Suprapubic skin (tissue), 4 donors: ENCODE data around the gene CDCA5. TPM values are rescaled to one million over a fixed set of nuclear protein-coding genes. Genes with fewer than 3 reads are reported as not detected.

ENCODE experiments used
- DNase-seq, 2 donors: peaks; one replicate each; pipeline ENCODE4 v3.0.0-alpha.2; 2019; ENCODE audit warnings: low spot score in 2 of 2
- H3K27ac ChIP-seq: fragments of 200-600 bp; sonication (generic); one replicate; pipeline ENCODE4 v1.5.1; 2019
- H3K27me3 ChIP-seq: fragments of 200-600 bp; sonication (generic); one replicate; pipeline ENCODE4 v1.5.1; 2019
- H3K36me3 ChIP-seq: fragments of 200-600 bp; sonication (generic); one replicate; pipeline ENCODE4 v1.5.1; 2019
- H3K4me1 ChIP-seq: fragments of 200-600 bp; sonication (generic); one replicate; pipeline ENCODE4 v1.5.1; 2019
- H3K4me3 ChIP-seq: fragments of 200-600 bp; sonication (generic); one replicate; pipeline ENCODE4 v1.5.1; 2019; ENCODE audit warnings: mild to moderate bottlenecking
- H3K9me3 ChIP-seq: fragments of 200-600 bp; sonication (generic); one replicate; pipeline ENCODE4 v1.5.1; 2019
- CTCF ChIP-seq, 2 donors: fragments of 200-600 bp in 1 of 2; fragments of 450-650 bp in 1 of 2; sonication (generic) in 1 of 2; IDR thresholded peaks; one replicate each; pipeline ENCODE4 v1.5.1; 2016 to 2019; ENCODE audit warnings: antibody characterized with exemption in 2 of 2, mild to moderate bottlenecking in 1 of 2, moderate library complexity in 1 of 2
- EP300 ChIP-seq: sonication (generic); formaldehyde crosslinking; IDR thresholded peaks from one replicate; pipeline ENCODE4 v1.6.1; 2017; ENCODE audit warnings: antibody characterized with exemption
- POLR2A ChIP-seq, 2 donors: fragments of 450-650 bp; IDR thresholded peaks; one replicate each; pipeline ENCODE4 v1.6.1; 2017; ENCODE audit warnings: antibody characterized with exemption in 2 of 2, mild to moderate bottlenecking in 2 of 2, moderate library complexity in 2 of 2
- POLR2AphosphoS5 ChIP-seq, 3 donors: sonication (generic); formaldehyde crosslinking; IDR thresholded peaks; one replicate each; pipeline ENCODE4 v1.6.1; 2017; ENCODE audit warnings: antibody characterized with exemption in 3 of 3
- WGBS: methylation state at CpG from one replicate; pipeline ENCODE4 v1.1.5; 2018; 5-methylcytosine and 5-hydroxymethylcytosine counted together
- total RNA-seq, 4 donors: library from RNA; depleted of rRNA; stranded (reverse); fragments of >200 nt; gene quantifications; one replicate each; pipeline ENCODE4 v1.1.0, GENCODE V29; 2016

CDCA5 gene
- total RNA-seq, 4 donors from 2014 or later: 0.91 to 6.8 (median 1.4) TPM

GRCh38 chr11:65126624-65127274 is 42.9 kb upstream of the CDCA5 start:
- H3K27ac ChIP-seq: no peak overlapping the region
- H3K36me3 ChIP-seq: peaks cover 73% of the 10 kb centered on the region

GRCh38 chr11:65125197-65126056 is 41.6 kb upstream of the CDCA5 start:
- 91% methylated on average over 12 of the region's 12 CpGs for WGBS
- Histone ChIP-seq H3K4me1 (peaks cover 33% of the 10 kb centered on the region), H3K27me3 (no peaks in the 10 kb centered on the region), H3K4me3 (no peak overlapping the region), H3K27ac (no peak overlapping the region), H3K9me3 (no peaks in the 10 kb centered on the region), H3K36me3 (peaks cover 62% of the 10 kb centered on the region)
- peak in 1 of 2 donors; percentile 49 for DNase-seq
- TF ChIP-seq CTCF (IDR thresholded peaks at IDR 0.05) (no peak), EP300 (no peak), POLR2AphosphoS5 (IDR thresholded peaks at IDR 0.05) (no peak), POLR2A (IDR thresholded peaks at IDR 0.05) (no peak)

More at GRCh38 chr11:65126624-65127274, 42.9 kb upstream of the CDCA5 start:
- Histone ChIP-seq H3K4me3 (no peak overlapping the region), H3K9me3 (no peaks in the 10 kb centered on the region), H3K27me3 (no peaks in the 10 kb centered on the region), H3K4me1 (peaks cover 25% of the 10 kb centered on the region)
- no peak for TF ChIP-seq EP300
- TF ChIP-seq POLR2AphosphoS5 (IDR thresholded peaks at IDR 0.05): no peak
- no peak for TF ChIP-seq POLR2A (IDR thresholded peaks at IDR 0.05)
- peak in 1 of 2 donors; percentile 46 for DNase-seq
- WGBS: 71% methylated on average over 3 of the region's 6 CpGs

DNA sequence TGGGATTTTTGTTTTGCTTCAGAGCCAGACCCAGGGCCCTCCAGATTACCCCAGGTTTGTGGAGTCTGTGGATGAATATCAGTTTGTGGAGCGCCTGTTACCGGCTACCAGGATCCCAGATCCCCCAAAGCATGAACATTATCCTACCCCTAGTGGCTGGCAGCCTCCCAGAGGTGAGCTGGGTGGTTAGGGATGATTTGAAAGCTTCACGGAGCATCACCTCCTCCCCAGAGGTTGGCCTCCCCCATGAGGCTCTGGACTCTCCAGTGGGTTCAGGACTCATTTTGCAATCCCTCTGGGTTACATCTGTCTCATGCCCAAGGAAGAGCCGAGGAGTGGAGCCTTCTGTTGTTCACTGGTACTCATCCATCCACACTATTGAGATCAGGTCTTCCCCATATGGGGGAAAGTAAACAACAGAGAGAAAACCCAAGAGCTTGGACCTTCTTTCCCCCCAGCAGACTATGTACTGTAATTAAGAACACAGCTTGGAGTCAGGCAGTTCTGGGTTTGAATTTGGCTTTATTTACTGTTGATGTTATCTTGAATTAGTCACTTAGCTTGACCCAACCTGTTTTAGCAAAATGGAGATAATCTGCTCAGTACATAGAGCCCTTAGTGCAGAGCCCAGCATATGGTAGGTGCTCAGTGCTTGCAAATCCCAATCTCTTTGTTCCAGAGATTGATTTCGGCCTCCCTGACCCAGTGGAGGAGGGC is 40.8 kb upstream of the CDCA5 start:
- no peak overlapping the region for H3K4me3 ChIP-seq
- H3K36me3 ChIP-seq: peaks cover 62% of the 10 kb centered on the region
- H3K9me3 ChIP-seq: no peaks in the 10 kb centered on the region
- 97% methylated on average over 3 of the region's 5 CpGs for WGBS
- H3K27me3 ChIP-seq: no peaks in the 10 kb centered on the region
- peak in 1 of 2 donors; percentile 50 for DNase-seq
- H3K27ac ChIP-seq: no peak overlapping the region
- peaks cover 38% of the 10 kb centered on the region for H3K4me1 ChIP-seq
- TF ChIP-seq EP300: no peak

DNA sequence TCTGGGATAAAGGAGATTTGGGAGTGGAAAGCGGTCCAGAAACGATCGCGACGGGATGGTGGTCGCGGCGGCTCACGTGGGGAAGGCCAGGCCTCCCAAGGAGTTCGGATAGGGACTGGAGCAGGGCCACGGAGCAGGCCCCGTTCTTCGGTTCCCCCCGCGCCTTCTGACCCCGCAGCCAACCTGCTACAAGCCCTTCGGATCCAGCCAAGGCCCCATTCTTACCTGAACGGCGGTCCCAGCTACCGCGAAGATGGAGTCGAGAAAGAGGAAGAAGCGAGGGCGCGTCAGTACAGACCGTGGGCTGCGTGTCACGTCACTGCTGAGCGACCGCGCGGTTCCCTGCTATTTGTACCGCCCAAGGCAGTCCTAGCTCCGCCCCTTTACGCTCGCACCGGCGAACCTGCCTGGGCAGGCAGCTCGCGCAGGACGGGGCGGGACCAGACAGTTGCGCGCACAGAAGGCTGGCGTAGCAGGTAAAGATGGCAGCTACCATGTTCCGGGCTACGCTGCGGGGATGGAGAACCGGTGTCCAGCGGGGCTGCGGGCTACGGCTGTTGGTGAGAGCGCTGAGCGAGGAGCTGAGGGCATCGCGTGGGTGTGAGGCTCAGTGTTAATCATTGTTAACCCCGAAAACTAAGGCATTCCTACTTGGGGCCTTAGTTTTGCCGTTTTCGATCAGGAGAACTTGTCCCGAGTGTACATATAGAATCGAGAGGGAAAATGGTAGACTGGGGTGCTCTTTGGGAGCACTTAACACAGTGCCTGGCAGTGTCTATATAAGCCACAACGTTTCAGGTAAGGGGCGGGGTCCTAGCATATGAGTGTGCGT is 38.2 kb upstream of the CDCA5 start, which contains the start of the genes FAU and MRPL49:
TSS of gene FAU (minus strand) at position 270 of the 832 bp plus-strand sequence. CDS start 321 bp downstream, outside the sequence.
TSS of gene MRPL49 (plus strand) at position 457 of the 832 bp plus-strand sequence. CDS start at position 483, 26 bp downstream.
- peaks cover 50% of the 10 kb centered on the region for H3K36me3 ChIP-seq
- TF ChIP-seq CTCF (IDR thresholded peaks at IDR 0.05): no peak
- peak; percentile 46 to 98 (median 92) for TF ChIP-seq POLR2AphosphoS5 (IDR thresholded peaks at IDR 0.05)
- TF ChIP-seq POLR2A (IDR thresholded peaks at IDR 0.05): peak; percentile 61 to 90
- H3K4me1 ChIP-seq: peaks cover 49% of the 10 kb centered on the region
- DNase-seq: peak; percentile 99
- under 1% methylated on average over 62 of the region's 64 CpGs for WGBS
- no peaks in the 10 kb centered on the region for H3K27me3 ChIP-seq
- H3K4me3 ChIP-seq: peak within 1 kb of the TSS; percentile 66
- peak within 1 kb of the TSS; percentile 90 for H3K27ac ChIP-seq
- no peaks in the 10 kb centered on the region for H3K9me3 ChIP-seq

DNA sequence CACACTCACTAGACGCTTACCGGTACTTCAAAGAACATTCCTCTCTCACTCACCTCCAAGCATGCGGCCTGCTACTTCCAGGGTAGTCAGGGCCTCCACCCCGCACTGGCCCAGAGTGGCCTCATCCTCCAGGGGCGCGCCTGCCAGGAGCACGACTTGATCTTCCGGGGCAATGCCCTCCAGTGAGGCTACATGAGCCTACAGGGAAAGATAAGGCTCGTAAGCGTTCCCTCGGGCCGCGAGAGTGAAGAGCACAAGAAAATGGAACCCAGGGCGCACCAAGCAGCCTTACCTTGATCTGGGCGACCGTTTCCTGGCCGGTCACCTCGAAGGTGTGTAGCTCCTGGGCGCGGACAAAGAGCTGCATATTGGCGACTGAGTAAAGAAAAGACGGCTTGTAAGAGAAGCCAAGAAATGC is 37.6 kb upstream of the CDCA5 start:
- peak; percentile 75 to 78 for DNase-seq
- H3K27me3 ChIP-seq: no peaks in the 10 kb centered on the region
- under 1% methylated on average over 17 of the region's 22 CpGs for WGBS
- H3K36me3 ChIP-seq: peaks cover 43% of the 10 kb centered on the region
- H3K4me3 ChIP-seq: peak overlapping the region; percentile 66
- H3K27ac ChIP-seq: peak overlapping the region; percentile 90
- peaks cover 55% of the 10 kb centered on the region for H3K4me1 ChIP-seq
- TF ChIP-seq EP300: no peak
- no peak for TF ChIP-seq POLR2A (IDR thresholded peaks at IDR 0.05)
- no peak for TF ChIP-seq POLR2AphosphoS5 (IDR thresholded peaks at IDR 0.05)
- TF ChIP-seq CTCF (IDR thresholded peaks at IDR 0.05): no peak
- H3K9me3 ChIP-seq: no peaks in the 10 kb centered on the region
